Naive B cell (primary cell): ENCODE measurements around the gene GJC1. TPM values are rescaled to one million over a fixed set of nuclear protein-coding genes. Genes with fewer than 3 reads are reported as not detected.

ENCODE experiments used
- ATAC-seq, 2 donors: fragments of 150-1000 bp; cut with Tn5 transposase; 2 replicates each; pipeline ENCODE4 v1.10.0; 2021; ENCODE audit warnings: low read depth in 2 of 2, mild to moderate bottlenecking in 2 of 2, moderate library complexity in 2 of 2
- DNase-seq: peaks from one replicate; pipeline ENCODE4 v3.0.0; 2022
- H3K27ac Mint-ChIP-seq, 6 donors: one replicate each; pipeline ENCODE4 v1.8.0; 2020 to 2022; ENCODE audit warnings: mild to moderate bottlenecking in 6 of 6, mixed read lengths in 6 of 6, moderate library complexity in 5 of 6, inconsistent platforms in 2 of 6
- H3K27me3 Mint-ChIP-seq, 3 donors: one replicate each; pipeline ENCODE4 v1.8.0; 2021 to 2022; ENCODE audit warnings: mixed read lengths in 3 of 3, mild to moderate bottlenecking in 1 of 3
- H3K36me3 Mint-ChIP-seq, 2 donors: one replicate each; pipeline ENCODE4 v1.8.0; 2020 to 2022; ENCODE audit warnings: mixed read lengths in 2 of 2, inconsistent platforms in 1 of 2, mild to moderate bottlenecking in 1 of 2
- H3K4me1 Mint-ChIP-seq, 3 donors: one replicate each; pipeline ENCODE4 v1.8.0; 2020 to 2022; ENCODE audit warnings: mixed read lengths in 3 of 3, inconsistent platforms in 1 of 3, mild to moderate bottlenecking in 1 of 3, moderate library complexity in 1 of 3
- H3K4me3 Mint-ChIP-seq, 8 donors: one replicate each; pipeline ENCODE4 v1.8.0; 2020 to 2022; ENCODE audit warnings: mild to moderate bottlenecking in 8 of 8, mixed read lengths in 8 of 8, moderate library complexity in 8 of 8, inconsistent platforms in 2 of 8
- H3K9me3 Mint-ChIP-seq, 7 donors: one replicate each; pipeline ENCODE4 v1.8.0; 2020 to 2022; ENCODE audit warnings: mixed read lengths in 7 of 7, mild to moderate bottlenecking in 5 of 7, inconsistent platforms in 2 of 7, moderate library complexity in 1 of 7
- polyA plus RNA-seq, 6 donors: library from polyadenylated mRNA; unstranded; fragments of 300-500 nt; fragmentation: Illumina TruSeq; gene quantifications; one replicate each; pipeline ENCODE4 v1.2.3, GENCODE V29; 2021; ENCODE audit warnings: low read depth in 6 of 6

The GJC1 gene
- polyA plus RNA-seq, 6 donors from 2014 or later, result not detected

DNA sequence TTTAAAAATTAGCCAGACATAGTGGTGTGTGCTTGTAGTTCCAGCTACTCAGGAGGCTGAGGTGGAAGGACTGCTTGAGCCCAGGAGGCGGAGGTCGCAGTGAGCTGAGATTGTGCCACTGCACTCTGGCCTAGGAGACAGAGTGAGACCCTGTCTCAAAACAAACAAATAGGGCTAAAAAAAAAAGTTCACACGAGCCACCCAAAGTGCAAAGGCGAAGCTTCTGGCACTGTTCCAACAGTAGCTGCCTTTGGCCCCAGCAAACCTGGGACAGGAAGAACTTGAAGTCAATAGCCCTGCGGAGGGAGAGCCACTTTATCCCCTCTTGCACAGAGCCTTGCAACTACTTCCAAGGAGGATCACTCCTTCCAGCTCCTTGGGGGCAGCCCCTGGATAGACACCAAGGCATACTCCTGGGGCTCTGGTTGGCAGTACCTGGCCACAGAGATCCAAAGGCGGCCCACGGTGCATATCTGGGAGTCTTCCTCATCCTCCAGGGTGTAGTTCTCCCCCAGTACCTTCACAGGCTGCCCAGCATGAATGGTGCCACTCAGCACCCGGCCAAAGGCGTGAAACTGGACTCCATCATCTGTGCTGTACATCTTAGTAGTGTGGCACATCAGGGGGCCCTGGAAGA is 32.3 kb upstream of the GJC1 start:
- no peak for DNase-seq
- Mint-ChIP-seq H3K27me3 (no peaks in the 10 kb centered on the region), H3K27ac (peak overlapping the region in 1 of 6 donors; percentile 83), H3K36me3 (peaks cover 24 to 27% of the 10 kb centered on the region in 2 donors), H3K4me1 (peaks cover 0 to 4% (median 4%) of the 10 kb centered on the region in 3 donors), H3K4me3 (peak overlapping the region in 1 of 8 donors; percentile 15), H3K9me3 (no peaks in the 10 kb centered on the region)
- no peak for ATAC-seq

DNA sequence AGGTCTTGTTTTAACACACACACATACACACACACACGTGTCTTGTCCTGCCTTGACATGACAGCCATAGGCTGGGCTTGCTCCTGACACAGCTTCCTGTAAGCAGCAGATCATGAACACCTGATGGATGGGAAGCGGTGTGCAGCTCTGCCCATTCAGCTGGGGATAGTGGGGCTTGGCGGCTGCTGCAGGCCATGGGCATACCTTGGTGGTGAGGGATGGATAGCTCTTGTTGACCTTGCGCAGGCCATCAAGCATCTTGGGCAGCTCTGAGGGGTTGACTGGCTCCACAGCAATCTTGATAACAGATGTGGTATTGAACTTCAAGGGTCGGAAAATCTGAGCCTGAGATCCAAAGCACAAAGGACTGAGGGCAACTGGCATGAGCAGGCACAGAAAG is 29.6 kb upstream of the GJC1 start:
- Mint-ChIP-seq H3K4me1 (peaks cover 0 to 4% (median 4%) of the 10 kb centered on the region in 3 donors), H3K36me3 (peaks cover 28 to 30% of the 10 kb centered on the region in 2 donors), H3K9me3 (no peaks in the 10 kb centered on the region), H3K27ac (peak overlapping the region in 2 of 6 donors; percentile 9 to 52), H3K4me3 (no peak overlapping the region), H3K27me3 (no peaks in the 10 kb centered on the region)
- DNase-seq (no peak), ATAC-seq (no peak)

DNA sequence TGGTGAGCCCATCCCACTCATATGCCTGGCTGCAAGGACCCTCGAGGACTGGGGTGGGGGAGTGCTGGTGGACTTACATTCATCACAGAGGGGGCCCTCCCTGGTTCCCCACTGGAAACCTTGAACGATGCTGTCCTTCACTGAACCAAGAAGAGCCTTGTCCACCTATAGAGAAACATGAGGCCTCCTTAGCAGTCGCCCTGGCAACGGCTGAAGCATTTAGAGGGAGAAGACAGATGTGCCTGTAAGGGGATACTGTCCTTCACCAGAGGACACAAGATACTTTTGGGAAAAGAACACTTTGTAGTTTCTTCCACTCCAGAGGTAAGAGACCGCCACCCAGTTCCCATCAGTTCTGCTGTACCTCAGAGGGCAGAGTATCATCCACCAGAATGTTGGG is 24.1 kb upstream of the GJC1 start:
- Mint-ChIP-seq H3K9me3 (no peaks in the 10 kb centered on the region), H3K36me3 (peaks cover 14 to 17% of the 10 kb centered on the region in 2 donors), H3K4me1 (peaks cover 0 to 10% (median 5%) of the 10 kb centered on the region in 3 donors), H3K27ac (peak overlapping the region in 2 of 6 donors; percentile 54 to 92), H3K27me3 (no peaks in the 10 kb centered on the region), H3K4me3 (no peak overlapping the region)
- ATAC-seq (no peak), DNase-seq (no peak)

DNA sequence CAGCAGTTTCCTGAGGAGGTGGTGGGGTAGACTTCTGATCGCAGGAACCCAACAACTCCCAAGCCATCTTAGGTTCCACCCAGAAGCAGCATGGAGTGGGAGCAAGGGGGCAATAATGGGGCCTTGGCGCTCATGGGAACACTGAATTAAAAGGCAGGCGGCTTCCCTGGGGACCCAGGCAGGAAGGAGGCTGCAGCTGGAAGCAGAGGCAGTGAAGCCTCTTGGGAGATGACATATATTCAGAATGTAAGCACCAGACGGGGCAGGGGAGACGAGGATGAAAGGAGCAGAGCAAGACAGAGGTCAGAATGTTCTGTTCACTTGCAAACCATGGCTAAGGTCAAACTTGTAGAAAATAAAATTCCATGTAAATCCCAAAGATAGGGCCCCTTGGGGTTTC is 20.5 kb upstream of the GJC1 start:
- no peak for DNase-seq
- H3K27me3 Mint-ChIP-seq, result no peaks in the 10 kb centered on the region
- no peak overlapping the region for H3K4me3 Mint-ChIP-seq
- peak overlapping the region in 4 of 6 donors; percentile 47 to 70 (median 64) for H3K27ac Mint-ChIP-seq
- H3K9me3 Mint-ChIP-seq, result no peaks in the 10 kb centered on the region
- H3K36me3 Mint-ChIP-seq, result peaks cover 9 to 17% of the 10 kb centered on the region in 2 donors
- ATAC-seq, result no peak
- peaks cover 3 to 12% (median 5%) of the 10 kb centered on the region in 3 donors for H3K4me1 Mint-ChIP-seq

DNA sequence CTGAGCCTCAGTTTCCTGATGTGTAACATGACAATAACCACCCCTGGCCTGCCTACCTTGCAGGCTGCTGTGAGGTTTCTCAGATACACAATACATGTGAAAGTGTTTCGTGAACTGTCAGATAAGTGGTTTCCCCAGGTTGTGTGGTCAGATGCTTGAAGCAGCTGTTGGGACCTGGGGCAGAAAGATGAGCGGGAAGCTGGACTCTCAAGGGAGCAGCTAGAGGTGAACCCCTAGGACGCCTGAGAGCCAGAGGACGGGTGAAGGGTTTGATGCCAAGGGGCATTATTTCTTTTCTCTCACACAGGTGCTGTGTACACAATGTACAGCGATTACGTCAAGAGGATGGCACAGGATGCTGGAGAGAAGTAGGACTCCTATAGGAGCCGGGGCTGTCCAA is 19.9 kb upstream of the GJC1 start:
- no peak for ATAC-seq
- Mint-ChIP-seq H3K9me3 (no peaks in the 10 kb centered on the region), H3K4me1 (peaks cover 3 to 12% (median 5%) of the 10 kb centered on the region in 3 donors), H3K36me3 (peaks cover 7 to 17% of the 10 kb centered on the region in 2 donors), H3K27me3 (no peaks in the 10 kb centered on the region), H3K27ac (peak overlapping the region in 4 of 6 donors; percentile 27 to 78 (median 54)), H3K4me3 (no peak overlapping the region)
- no peak for DNase-seq

DNA sequence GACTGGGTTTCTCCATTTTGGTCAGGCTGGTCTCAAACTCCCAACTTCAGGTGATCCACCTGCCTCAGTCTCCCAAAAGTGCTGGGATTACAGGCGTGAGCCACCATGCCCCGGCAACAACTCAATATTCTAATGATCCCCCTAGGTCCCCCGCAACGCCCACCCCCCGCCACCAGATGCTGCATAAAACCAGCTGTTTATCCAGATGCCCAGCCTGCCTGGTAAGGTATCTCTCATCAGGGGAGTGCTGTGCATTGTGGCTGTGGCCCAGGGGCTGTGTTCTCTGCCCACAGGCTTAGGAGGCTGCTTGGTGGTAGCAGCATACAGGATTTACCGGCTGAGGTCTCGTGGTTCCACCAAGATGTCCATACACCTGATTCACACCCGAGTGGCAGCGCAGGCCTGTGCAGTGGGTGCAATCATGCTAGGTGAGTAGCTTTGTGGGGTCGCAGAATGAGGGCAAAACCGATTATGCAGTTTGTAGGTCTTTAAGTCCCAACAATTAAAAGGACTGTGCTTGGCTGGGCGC is 18.9 kb upstream of the GJC1 start:
- DNase-seq (no peak), ATAC-seq (no peak)
- Mint-ChIP-seq H3K4me1 (peaks cover 3 to 12% (median 5%) of the 10 kb centered on the region in 3 donors), H3K27me3 (no peaks in the 10 kb centered on the region), H3K4me3 (no peak overlapping the region), H3K36me3 (peaks cover 0 to 7% of the 10 kb centered on the region in 2 donors), H3K27ac (peak overlapping the region in 1 of 6 donors; percentile 73), H3K9me3 (no peaks in the 10 kb centered on the region)

- no peak overlapping the region for H3K4me3 Mint-ChIP-seq
- H3K36me3 Mint-ChIP-seq, result peaks cover 0 to under 1% of the 10 kb centered on the region in 2 donors
- ATAC-seq, result no peak
- H3K27me3 Mint-ChIP-seq, result no peaks in the 10 kb centered on the region
- peaks cover 3 to 12% (median 5%) of the 10 kb centered on the region in 3 donors for H3K4me1 Mint-ChIP-seq
- DNase-seq, result no peak
- H3K27ac Mint-ChIP-seq, result peak overlapping the region in 3 of 6 donors; percentile 10 to 57 (median 46)
- no peaks in the 10 kb centered on the region for H3K9me3 Mint-ChIP-seq
Measured at GRCh38 chr17:44848257-44848795, 18.2 kb upstream of the GJC1 start.

GRCh38 chr17:44847586-44847985 is 17.5 kb upstream of the GJC1 start, which contains the start of gene HIGD1B:
TSS of gene HIGD1B (plus strand) at chr17:44847883. CDS start at chr17:44848153, 270 bp downstream.
- DNase-seq (no peak), ATAC-seq (no peak)
- Mint-ChIP-seq H3K27ac (peak within 1 kb of the TSS in 4 of 6 donors; percentile 20 to 60 (median 52)), H3K36me3 (no peaks in the 10 kb centered on the region), H3K4me1 (peaks cover 3 to 12% (median 5%) of the 10 kb centered on the region in 3 donors), H3K4me3 (peak within 1 kb of the TSS in 1 of 8 donors; percentile 50), H3K9me3 (no peaks in the 10 kb centered on the region), H3K27me3 (no peaks in the 10 kb centered on the region)

DNA sequence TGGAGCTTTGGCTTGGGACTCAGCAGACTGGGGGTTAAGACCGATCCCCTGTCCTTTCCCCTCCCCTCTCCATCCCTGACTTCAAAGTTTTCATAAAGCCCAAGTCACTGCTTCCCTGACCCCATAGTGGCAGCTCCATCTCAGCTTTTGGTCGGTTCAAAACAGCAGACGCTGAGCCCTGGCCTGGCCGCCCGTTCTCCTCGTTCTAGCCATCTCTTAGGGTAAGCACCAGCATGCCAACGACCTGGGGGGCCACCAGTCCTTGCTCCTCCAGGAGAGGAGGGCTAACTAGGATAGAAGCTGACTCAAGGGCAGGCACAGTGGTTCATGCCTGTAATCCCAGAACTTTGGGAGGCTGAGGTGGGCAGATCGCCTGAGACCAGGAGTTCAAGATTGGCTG is 16.1 kb upstream of the GJC1 start:
- no peak overlapping the region for H3K4me3 Mint-ChIP-seq

GRCh38 chr17:44844390-44844830 is 14.3 kb upstream of the GJC1 start:
- H3K36me3 Mint-ChIP-seq, result no peaks in the 10 kb centered on the region
- no peak overlapping the region for H3K4me3 Mint-ChIP-seq
- H3K9me3 Mint-ChIP-seq, result no peaks in the 10 kb centered on the region
- DNase-seq, result no peak
- no peak overlapping the region for H3K27ac Mint-ChIP-seq
- ATAC-seq, result no peak
- peaks cover 0 to 3% (median 2%) of the 10 kb centered on the region in 3 donors for H3K4me1 Mint-ChIP-seq
- H3K27me3 Mint-ChIP-seq, result no peaks in the 10 kb centered on the region

More for the DNA sequence above, 16.1 kb upstream of the GJC1 start:
- no peak for DNase-seq
- Mint-ChIP-seq H3K27ac (no peak overlapping the region), H3K4me1 (peaks cover 3 to 12% (median 5%) of the 10 kb centered on the region in 3 donors), H3K36me3 (no peaks in the 10 kb centered on the region), H3K9me3 (no peaks in the 10 kb centered on the region), H3K27me3 (no peaks in the 10 kb centered on the region)
- no peak for ATAC-seq

DNA sequence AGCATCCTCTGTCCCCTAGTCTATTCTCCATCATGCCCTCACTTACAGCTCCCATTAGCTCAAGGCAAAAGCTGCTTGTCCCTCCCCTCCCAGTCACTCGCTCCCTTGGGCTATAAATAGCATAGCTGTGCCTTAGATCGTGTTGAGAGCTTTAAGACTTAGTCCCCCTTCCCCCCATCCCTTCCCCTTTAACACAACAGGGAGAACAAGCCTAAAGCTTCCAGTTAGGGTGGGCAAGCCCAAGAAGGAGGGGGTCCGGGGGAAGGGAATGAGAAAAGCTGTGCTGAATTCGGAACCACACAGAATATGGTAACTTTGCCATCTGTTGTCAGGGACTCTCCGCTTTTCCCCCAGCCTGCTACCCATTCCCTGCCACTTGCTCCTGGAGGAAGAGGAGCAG is 12.7 kb upstream of the GJC1 start:
- no peak overlapping the region for H3K4me3 Mint-ChIP-seq
- DNase-seq (no peak), ATAC-seq (no peak)
- H3K4me1 Mint-ChIP-seq, result peaks cover 0 to 3% (median 0%) of the 10 kb centered on the region in 3 donors
- no peaks in the 10 kb centered on the region for H3K36me3 Mint-ChIP-seq
- H3K9me3 Mint-ChIP-seq, result no peaks in the 10 kb centered on the region
- peak overlapping the region in 1 of 6 donors; percentile 32 for H3K27ac Mint-ChIP-seq
- H3K27me3 Mint-ChIP-seq, result no peaks in the 10 kb centered on the region

- H3K27me3 Mint-ChIP-seq, result no peaks in the 10 kb centered on the region
- no peaks in the 10 kb centered on the region for H3K36me3 Mint-ChIP-seq
- H3K4me3 Mint-ChIP-seq, result no peak overlapping the region
- ATAC-seq (no peak), DNase-seq (no peak)
- H3K4me1 Mint-ChIP-seq, result no peaks in the 10 kb centered on the region
- no peak overlapping the region for H3K27ac Mint-ChIP-seq
- H3K9me3 Mint-ChIP-seq, result no peaks in the 10 kb centered on the region
Measured at GRCh38 chr17:44840936-44841335, 10.8 kb upstream of the GJC1 start.

DNA sequence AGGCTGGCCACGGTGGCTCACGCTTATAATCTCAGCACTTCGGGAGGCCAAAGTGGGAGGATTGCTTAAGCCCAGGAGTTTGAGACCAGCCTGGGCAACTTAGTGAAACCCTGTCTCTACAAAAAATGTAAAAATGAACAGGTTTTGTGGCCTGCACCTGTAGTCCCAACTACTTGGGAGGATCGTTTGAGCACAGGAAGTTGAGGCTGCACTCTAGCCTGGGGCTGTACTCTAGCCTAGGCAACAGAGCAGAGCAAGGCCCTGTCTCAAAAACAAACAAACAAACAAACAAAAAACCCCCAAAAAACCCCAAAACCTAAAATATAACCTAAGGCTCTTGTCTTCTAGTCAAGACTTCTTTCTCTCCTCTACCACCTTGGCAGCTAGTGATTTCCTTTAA is 10.2 kb upstream of the GJC1 start:
- no peak for ATAC-seq
- DNase-seq, result no peak
- Mint-ChIP-seq H3K27me3 (peaks cover 0 to 3% (median 0%) of the 10 kb centered on the region in 3 donors), H3K9me3 (no peaks in the 10 kb centered on the region), H3K4me3 (peak overlapping the region in 1 of 8 donors; percentile 52), H3K36me3 (no peaks in the 10 kb centered on the region), H3K27ac (no peak overlapping the region), H3K4me1 (no peaks in the 10 kb centered on the region)

- H3K36me3 Mint-ChIP-seq, result no peaks in the 10 kb centered on the region
- no peak overlapping the region for H3K27ac Mint-ChIP-seq
- H3K27me3 Mint-ChIP-seq, result peaks cover 16 to 30% (median 17%) of the 10 kb centered on the region in 3 donors
- H3K4me3 Mint-ChIP-seq, result no peak overlapping the region
- DNase-seq, result no peak
- no peaks in the 10 kb centered on the region for H3K9me3 Mint-ChIP-seq
- ATAC-seq, result no peak
- no peaks in the 10 kb centered on the region for H3K4me1 Mint-ChIP-seq
Measured at GRCh38 chr17:44837196-44837595, 7.1 kb upstream of the GJC1 start.
